Activated naive CD8-positive, alpha-beta T cell treated with anti-CD3 and anti-CD28 coated beads for 36 hours (primary cell): ENCODE data around the gene ANKRD62. TPM values are rescaled to one million over a fixed set of nuclear protein-coding genes. Genes with fewer than 3 reads are reported as not detected.

ENCODE experiments used
- DNase-seq: peaks from one replicate; pipeline ENCODE4 v3.0.0; 2021
- H3K27ac Mint-ChIP-seq: one replicate; pipeline ENCODE4 v1.8.0; 2022; ENCODE audit warnings: mild to moderate bottlenecking, moderate library complexity, mixed read lengths
- H3K27me3 Mint-ChIP-seq: one replicate; pipeline ENCODE4 v1.8.0; 2022; ENCODE audit warnings: mild to moderate bottlenecking, mixed read lengths
- H3K36me3 Mint-ChIP-seq: one replicate; pipeline ENCODE4 v1.8.0; 2021; ENCODE audit warnings: mild to moderate bottlenecking, mixed read lengths
- H3K4me1 Mint-ChIP-seq: one replicate; pipeline ENCODE4 v1.8.0; 2021; ENCODE audit warnings: mixed read lengths
- H3K4me3 Mint-ChIP-seq: one replicate; pipeline ENCODE4 v1.8.0; 2022; ENCODE audit warnings: mild to moderate bottlenecking, moderate library complexity, mixed read lengths
- H3K9me3 Mint-ChIP-seq: one replicate; pipeline ENCODE4 v1.8.0; 2022; ENCODE audit warnings: mixed read lengths
- total RNA-seq, 2 experiments: library from RNA; stranded (reverse); gene quantifications; one replicate each; pipeline ENCODE4 v1.2.3, GENCODE V29; 2021

Gene ANKRD62
- total RNA-seq, 2 experiments from 2014 or later: not detected

GRCh38 chr18:12162786-12163185 lies 69.1 kb downstream of the ANKRD62 start:
- peaks cover 10% of the 10 kb centered on the region for H3K9me3 Mint-ChIP-seq
- H3K36me3 Mint-ChIP-seq: peaks cover 2% of the 10 kb centered on the region
- no peak for DNase-seq
- no peak overlapping the region for H3K4me3 Mint-ChIP-seq
- no peak overlapping the region for H3K27ac Mint-ChIP-seq
- no peaks in the 10 kb centered on the region for H3K4me1 Mint-ChIP-seq
- peaks cover 9% of the 10 kb centered on the region for H3K27me3 Mint-ChIP-seq

DNA sequence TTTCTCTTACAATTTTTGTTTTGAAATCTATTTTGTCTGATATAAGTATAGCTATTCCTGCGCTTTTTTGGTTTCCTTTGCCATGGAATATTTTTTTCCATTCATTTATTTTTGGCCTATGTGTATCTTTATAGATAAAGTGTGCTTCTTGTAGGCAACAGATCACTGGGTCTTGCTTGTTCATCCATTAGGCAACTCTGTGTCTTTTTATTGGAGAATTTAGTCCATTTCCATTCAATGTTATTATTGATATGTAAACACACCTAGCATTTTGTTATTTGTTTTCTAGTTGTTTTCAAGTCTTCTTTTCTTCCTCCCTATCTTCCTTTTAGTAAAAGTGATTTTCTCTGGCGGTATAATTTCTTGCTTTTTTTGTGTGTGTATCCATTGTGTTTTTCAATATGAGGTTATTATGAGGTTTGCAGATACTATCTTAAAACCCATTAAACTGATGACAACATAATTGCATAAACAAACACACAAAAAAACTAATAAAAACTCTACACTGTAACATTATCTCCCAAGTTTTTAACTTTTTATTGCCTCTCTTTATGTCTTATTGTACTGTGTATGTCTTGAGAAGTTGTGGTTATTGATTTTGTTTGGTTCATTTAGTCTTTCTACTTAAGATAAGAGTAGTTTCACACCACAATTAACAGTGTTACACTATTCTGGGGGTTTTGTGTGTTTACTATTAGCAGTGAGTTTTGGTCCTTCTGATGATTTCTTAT lies 71.6 kb downstream of the ANKRD62 start:
- Mint-ChIP-seq H3K27ac (no peak overlapping the region), H3K9me3 (peaks cover 11% of the 10 kb centered on the region), H3K36me3 (peaks cover 3% of the 10 kb centered on the region), H3K4me1 (no peaks in the 10 kb centered on the region), H3K27me3 (peaks cover 24% of the 10 kb centered on the region), H3K4me3 (no peak overlapping the region)
- no peak for DNase-seq

Other genes with a start within 250 kb of the ANKRD62 start
- gene CHMP1B, start 242.4 kb upstream of the ANKRD62 start, total RNA-seq: 10 to 100 TPM; 22.8 to 23.0 TPM
- 10 to 100 TPM; 25.3 to 27.1 TPM for gene MPPE1, start 185.5 kb upstream of the ANKRD62 start, total RNA-seq
- 10 to 100 TPM; 16.0 to 17.2 TPM for gene IMPA2, start 112.3 kb upstream of the ANKRD62 start, total RNA-seq
- not detected for gene CIDEA, start 160.5 kb downstream of the ANKRD62 start, total RNA-seq
- 10 to 100 TPM; 11.1 to 11.6 TPM for gene TUBB6, start 214.4 kb downstream of the ANKRD62 start, total RNA-seq